BLaER1 treated with 17β-estradiol and CSF1 and Interleukin-3, amounts not matched to agents 10 nM and 100 nM (cell line): ENCODE measurements around the gene TMEM8B.

Source experiments
- H3K27ac ChIP-seq, 11 experiments: shearing (Covaris generic); formaldehyde crosslinking; 2 replicates each; pipeline ENCODE4 v1.8.1; 2022
- H3K27me3 ChIP-seq, 11 experiments: shearing (Covaris generic); formaldehyde crosslinking; 2 replicates each; pipeline ENCODE4 v1.8.1; 2022
- H3K36me3 ChIP-seq, 11 experiments: shearing (Covaris generic); formaldehyde crosslinking; 2 replicates each; pipeline ENCODE4 v1.8.1; 2022
- H3K4me1 ChIP-seq, 10 experiments: shearing (Covaris generic); formaldehyde crosslinking; 2 replicates each; pipeline ENCODE4 v1.8.1; 2022
- H3K4me2 ChIP-seq, 11 experiments: shearing (Covaris generic); formaldehyde crosslinking; 2 replicates each; pipeline ENCODE4 v1.8.1; 2022
- H3K4me3 ChIP-seq, 10 experiments: shearing (Covaris generic); formaldehyde crosslinking; 2 replicates each; pipeline ENCODE4 v1.8.1; 2022
- H3K9ac ChIP-seq, 11 experiments: shearing (Covaris generic); formaldehyde crosslinking; 2 replicates each; pipeline ENCODE4 v1.8.1; 2022
- H3K9me3 ChIP-seq, 11 experiments: shearing (Covaris generic); formaldehyde crosslinking; replicated peaks in 1 of 11; 2 replicates each; pipeline ENCODE4 v1.8.1; 2022
- H4K20me1 ChIP-seq, 11 experiments: shearing (Covaris generic); formaldehyde crosslinking; 2 replicates each; pipeline ENCODE4 v1.8.1; 2022
- Cebpa-rat ChIP-seq, 11 experiments: shearing (Covaris generic); IDR thresholded peaks; 2 replicates each; pipeline ENCODE4 v1.8.1; 2022

The TMEM8B gene

GRCh38 chr9:35829084-35829763 lies at the start of gene TMEM8B:
TMEM8B (plus strand) TSS chr9:35829228; CDS start chr9:35829448, 220 bp downstream.
- peaks cover 0 to 4% (median 0%) of the 10 kb centered on the region in 11 experiments; a peak in 2 of 22 replicates for H4K20me1 ChIP-seq
- TF ChIP-seq Cebpa-rat (IDR thresholded peaks at IDR 0.05): no peak
- peaks cover 25 to 68% (median 49%) of the 10 kb centered on the region in 10 experiments for H3K4me1 ChIP-seq
- H3K27me3 ChIP-seq: peaks cover 0 to 12% (median 0%) of the 10 kb centered on the region in 11 experiments; a peak in 3 of 22 replicates
- H3K27ac ChIP-seq: peak within 1 kb of the TSS in 10 of 11 experiments; percentile 69 to 87 (median 76); a peak in 20 of 22 replicates
- H3K9me3 ChIP-seq: no peaks in the 10 kb centered on the region
- peak within 1 kb of the TSS; percentile 60 to 83 (median 70) for H3K4me3 ChIP-seq
- no peaks in the 10 kb centered on the region for H3K36me3 ChIP-seq
- H3K9ac ChIP-seq: peak within 1 kb of the TSS; percentile 77 to 88 (median 83); a peak in 21 of 22 replicates
- H3K4me2 ChIP-seq: peak within 1 kb of the TSS; percentile 97 to 99 (median 99)

- TF ChIP-seq Cebpa-rat (IDR thresholded peaks at IDR 0.05): no peak
- Histone ChIP-seq H3K9me3 (no peaks in the 10 kb centered on the region), H3K9ac (no peak overlapping the region), H3K4me2 (no peak overlapping the region), H3K36me3 (0 out of 22 replicates have a peak, but pooled peaks cover 0 to 4% (median 0%) of the 10 kb centered on the region in 11 experiments), H4K20me1 (no peaks in the 10 kb centered on the region), H3K27ac (no peak overlapping the region), H3K4me3 (no peak overlapping the region), H3K4me1 (peaks cover 4 to 8% (median 5%) of the 10 kb centered on the region in 10 experiments), H3K27me3 (no peaks in the 10 kb centered on the region)
These were observed 48.0 kb upstream of the TMEM8B start for GRCh38 chr9:35781066-35781465.

GRCh38 chr9:35783418-35783817 lies 45.6 kb upstream of the TMEM8B start:
- H3K27me3 ChIP-seq: no peaks in the 10 kb centered on the region
- peaks cover 0 to 9% (median 8%) of the 10 kb centered on the region in 10 experiments; a peak in 11 of 20 replicates for H3K4me1 ChIP-seq
- no peak overlapping the region for H3K9ac ChIP-seq
- no peak overlapping the region for H3K27ac ChIP-seq
- H3K4me3 ChIP-seq: no peak overlapping the region
- H4K20me1 ChIP-seq: no peaks in the 10 kb centered on the region
- no peaks in the 10 kb centered on the region for H3K9me3 ChIP-seq
- TF ChIP-seq Cebpa-rat (IDR thresholded peaks at IDR 0.05): no peak
- 0 out of 22 replicates have a peak, but pooled peaks cover 0 to 4% (median 0%) of the 10 kb centered on the region in 11 experiments for H3K36me3 ChIP-seq
- H3K4me2 ChIP-seq: no peak overlapping the region

- TF ChIP-seq Cebpa-rat (IDR thresholded peaks at IDR 0.05): no peak
- Histone ChIP-seq H3K9ac (no peak overlapping the region), H3K27ac (no peak overlapping the region), H3K4me1 (peaks cover 6 to 14% (median 13%) of the 10 kb centered on the region in 10 experiments; a peak in 14 of 20 replicates), H3K4me2 (no peak overlapping the region), H3K27me3 (peaks cover 7 to 22% (median 15%) of the 10 kb centered on the region in 11 experiments; a peak in 20 of 22 replicates), H4K20me1 (no peaks in the 10 kb centered on the region), H3K36me3 (no peaks in the 10 kb centered on the region), H3K9me3 (no peaks in the 10 kb centered on the region), H3K4me3 (no peak overlapping the region)
These were observed 39.5 kb upstream of the TMEM8B start for GRCh38 chr9:35789541-35789940.

- Histone ChIP-seq H4K20me1 (no peaks in the 10 kb centered on the region), H3K4me2 (no peak overlapping the region), H3K9me3 (no peaks in the 10 kb centered on the region), H3K27me3 (peaks cover 7 to 22% (median 15%) of the 10 kb centered on the region in 11 experiments; a peak in 20 of 22 replicates), H3K27ac (no peak overlapping the region), H3K4me3 (no peak overlapping the region), H3K9ac (no peak overlapping the region), H3K4me1 (peaks cover 6 to 16% (median 13%) of the 10 kb centered on the region in 10 experiments; a peak in 14 of 20 replicates), H3K36me3 (no peaks in the 10 kb centered on the region)
- TF ChIP-seq Cebpa-rat (IDR thresholded peaks at IDR 0.05): no peak
These were observed 39.0 kb upstream of the TMEM8B start for GRCh38 chr9:35790025-35790384.

- Histone ChIP-seq H3K9ac (peak overlapping the region in 1 of 11 experiments; percentile 4; a peak in 2 of 22 replicates), H3K27me3 (peaks cover 7 to 22% (median 15%) of the 10 kb centered on the region in 11 experiments; a peak in 20 of 22 replicates)
These were observed 38.4 kb upstream of the TMEM8B start for GRCh38 chr9:35790385-35791296.

GRCh38 chr9:35791297-35791921 lies 37.6 kb upstream of the TMEM8B start, which contains the start of gene NPR2:
NPR2 (plus strand) TSS chr9:35791591; CDS start chr9:35792409, 818 bp downstream.
- Histone ChIP-seq H3K4me1 (peaks cover 6 to 16% (median 13%) of the 10 kb centered on the region in 10 experiments; a peak in 14 of 20 replicates), H4K20me1 (no peaks in the 10 kb centered on the region), H3K27me3 (peaks cover 7 to 22% (median 15%) of the 10 kb centered on the region in 11 experiments; a peak in 20 of 22 replicates), H3K9ac (peak within 1 kb of the TSS in 7 of 11 experiments; percentile 24 to 64 (median 55); a peak in 9 of 22 replicates), H3K27ac (no peak within 1 kb of the TSS), H3K4me3 (peak within 1 kb of the TSS in 6 of 10 experiments; percentile 40 to 62 (median 46); a peak in 8 of 20 replicates), H3K4me2 (peak within 1 kb of the TSS in 10 of 11 experiments; percentile 30 to 66 (median 45); a peak in 19 of 22 replicates), H3K36me3 (no peaks in the 10 kb centered on the region), H3K9me3 (no peaks in the 10 kb centered on the region)
- no peak for TF ChIP-seq Cebpa-rat (IDR thresholded peaks at IDR 0.05)

More at GRCh38 chr9:35790385-35791296, 38.4 kb upstream of the TMEM8B start:
- Histone ChIP-seq H3K36me3 (no peaks in the 10 kb centered on the region), H3K4me3 (no peak overlapping the region), H3K4me1 (peaks cover 6 to 16% (median 13%) of the 10 kb centered on the region in 10 experiments; a peak in 14 of 20 replicates), H3K4me2 (peak overlapping the region in 9 of 11 experiments; percentile 6 to 33 (median 15); a peak in 11 of 22 replicates), H3K9me3 (no peaks in the 10 kb centered on the region), H4K20me1 (no peaks in the 10 kb centered on the region), H3K27ac (no peak overlapping the region)
- TF ChIP-seq Cebpa-rat (IDR thresholded peaks at IDR 0.05): no peak
